ENCODE data around the gene NCOA7.

GRCh38 chr6:125818772-125819260 lies 28.1 kb downstream of the NCOA7 start:
- TF ChIP-seq POLR2A (IDR thresholded peaks at IDR 0.05), result no peak
- no peak for TF ChIP-seq POLR2AphosphoS5 (IDR thresholded peaks at IDR 0.05)
- no peak for TF ChIP-seq CTCF (IDR thresholded peaks at IDR 0.05)

Data from upper lobe of left lung (tissue), 4 donors.